H54 (cell line): Measurements from ENCODE around the gene PHYKPL.
"Not testable (repeated sequence)": the region's sequence is repeated elsewhere in the genome, so short reads cannot be mapped to it uniquely, and the experiment has no call there.

Experiments
- DNase-seq: peaks from one replicate; pipeline ENCODE4 v3.0.0; 2011; ENCODE audit warnings: low spot score, mixed read lengths; ENCODE audit not compliant: insufficient read length
- FAIRE-seq: peaks from 3 replicates; lab custom pipeline; 2011; peaks lifted over from hg19 to GRCh38; lab: Jason Lieb, UNC
- POLR2A ChIP-seq: IDR thresholded peaks from 2 replicates; pipeline ENCODE4 v1.6.1; 2011; ENCODE audit warnings: low read depth, mild to moderate bottlenecking, low read length

The PHYKPL gene

DNA sequence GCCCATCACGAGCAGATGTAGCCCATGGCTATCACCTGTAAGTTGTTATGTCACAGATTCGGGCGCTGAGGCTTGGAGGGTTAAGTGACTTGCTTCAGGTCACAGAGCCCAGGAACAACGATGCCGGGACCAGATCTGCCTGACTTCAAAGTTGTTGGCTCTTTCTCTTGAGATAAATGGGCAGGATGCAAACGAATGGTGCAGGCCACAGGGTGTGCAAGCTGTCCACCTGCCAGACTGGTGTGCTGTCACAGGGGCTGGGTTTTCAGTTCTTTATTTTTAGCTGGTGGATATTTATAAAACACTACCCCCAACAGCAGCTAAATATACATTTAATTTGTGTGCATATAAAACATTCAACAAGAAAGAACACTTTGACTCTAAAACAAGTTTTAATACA is 17.7 kb upstream of the PHYKPL start:
- FAIRE-seq (no peak), DNase-seq (no peak)
- TF ChIP-seq POLR2A: no peak

DNA sequence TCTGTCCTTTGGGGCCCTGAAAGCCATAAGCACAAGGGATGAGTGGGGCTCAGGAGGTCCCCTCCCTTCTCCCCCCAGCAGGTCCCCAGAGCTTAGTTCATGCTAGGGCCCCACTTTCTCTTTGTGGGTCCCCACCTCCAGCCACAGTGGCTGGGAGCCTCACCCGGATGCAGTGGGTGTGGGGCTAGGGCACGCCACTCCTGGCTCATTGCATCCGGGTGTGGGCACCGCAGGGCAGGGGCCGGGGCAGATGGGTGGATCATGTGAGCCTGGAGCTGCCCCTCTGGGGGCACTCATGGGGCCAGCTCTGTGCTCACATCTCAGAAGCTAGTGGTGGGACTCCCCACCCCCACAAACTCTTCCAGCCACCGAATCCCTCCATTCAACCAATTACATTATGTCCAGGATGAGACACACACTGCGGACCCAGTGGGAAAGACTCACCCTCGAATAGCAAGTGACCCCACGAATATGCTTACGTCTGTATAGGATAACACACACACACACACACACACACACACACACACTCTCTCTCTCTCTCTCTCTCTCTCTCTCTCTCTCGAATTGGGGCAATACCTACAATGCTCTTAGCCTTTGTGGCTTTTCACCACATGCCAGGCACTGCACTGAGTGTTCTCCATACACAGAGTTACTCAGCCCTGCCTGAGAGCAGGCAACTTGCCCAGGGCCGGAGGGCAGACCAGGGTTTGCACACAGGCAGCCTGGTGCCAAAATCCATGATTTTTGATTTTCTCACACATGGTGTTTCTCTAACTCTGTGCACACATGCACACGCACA is 16.8 kb upstream of the PHYKPL start:
- DNase-seq: peak; percentile 57
- no peak for FAIRE-seq
- no peak for TF ChIP-seq POLR2A

DNA sequence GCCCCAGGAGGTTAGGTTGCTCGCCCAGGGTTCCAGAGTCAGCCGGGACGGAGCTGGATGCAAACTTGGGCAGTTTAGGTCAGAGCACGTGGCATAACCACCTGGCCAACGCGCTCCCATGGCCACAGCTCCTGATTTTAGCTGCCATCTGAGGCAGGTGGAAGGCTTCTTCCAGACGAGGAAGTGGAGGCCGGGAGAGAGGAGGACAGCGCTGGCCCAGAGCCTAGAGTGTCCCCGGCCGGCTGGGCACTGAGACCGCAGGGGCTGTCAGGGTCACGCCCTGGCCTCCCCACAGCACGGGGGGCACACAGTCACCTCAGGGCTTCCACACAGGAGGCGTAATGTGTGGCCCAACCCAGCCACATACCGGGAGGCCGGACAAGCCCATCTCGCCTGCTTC is 16.1 kb upstream of the PHYKPL start:
- DNase-seq (no peak), FAIRE-seq (no peak)
- TF ChIP-seq POLR2A: no peak

DNA sequence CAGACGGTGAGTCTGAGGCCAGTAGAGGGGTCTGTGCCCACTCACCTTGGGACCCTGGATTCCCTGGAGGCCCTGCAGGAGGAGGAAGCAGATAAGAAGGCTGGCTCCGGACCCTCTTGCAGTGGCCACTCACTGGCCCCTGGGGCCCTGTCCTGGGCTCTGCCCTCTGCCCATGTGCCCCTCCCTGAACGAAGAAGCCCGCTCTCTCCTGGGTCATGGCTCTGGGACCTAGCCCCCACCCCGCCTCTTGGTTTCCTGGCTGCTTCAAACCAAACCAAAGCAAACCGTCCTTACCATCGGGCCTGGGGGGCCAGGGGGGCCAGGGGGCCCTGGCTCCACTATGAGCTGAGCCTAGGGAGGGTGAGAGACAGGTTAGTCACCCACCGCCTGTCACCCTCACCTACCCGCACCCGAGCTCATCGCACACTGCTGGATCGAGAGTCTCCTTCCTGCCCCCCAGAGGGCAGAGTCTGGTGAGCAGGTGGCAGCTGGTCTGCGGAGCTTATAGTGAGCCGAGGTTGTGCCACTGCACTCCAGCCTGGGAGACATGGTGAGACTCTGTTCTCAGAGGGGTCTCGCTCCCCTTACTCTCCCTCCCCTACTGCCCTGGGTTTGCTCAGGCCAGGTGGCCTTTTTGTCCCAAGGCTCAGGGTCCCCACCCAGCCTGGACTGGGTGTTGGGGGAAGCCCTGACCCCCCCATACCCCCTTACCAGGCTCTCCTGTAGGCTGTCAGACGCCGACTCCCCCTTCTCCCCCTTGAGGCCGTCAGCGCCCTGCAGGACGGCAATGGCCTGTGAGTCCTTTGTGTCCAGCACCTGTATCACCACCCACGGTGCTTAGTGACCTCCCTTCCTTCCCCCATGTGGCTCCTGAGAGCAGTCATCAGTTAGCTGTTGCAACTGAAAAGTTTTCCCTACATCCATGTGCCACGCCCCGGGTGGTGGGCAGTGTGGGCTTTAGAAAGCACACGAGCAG is 15.2 kb upstream of the PHYKPL start:
- FAIRE-seq (no peak), DNase-seq (no peak)
- TF ChIP-seq POLR2A: no peak

DNA sequence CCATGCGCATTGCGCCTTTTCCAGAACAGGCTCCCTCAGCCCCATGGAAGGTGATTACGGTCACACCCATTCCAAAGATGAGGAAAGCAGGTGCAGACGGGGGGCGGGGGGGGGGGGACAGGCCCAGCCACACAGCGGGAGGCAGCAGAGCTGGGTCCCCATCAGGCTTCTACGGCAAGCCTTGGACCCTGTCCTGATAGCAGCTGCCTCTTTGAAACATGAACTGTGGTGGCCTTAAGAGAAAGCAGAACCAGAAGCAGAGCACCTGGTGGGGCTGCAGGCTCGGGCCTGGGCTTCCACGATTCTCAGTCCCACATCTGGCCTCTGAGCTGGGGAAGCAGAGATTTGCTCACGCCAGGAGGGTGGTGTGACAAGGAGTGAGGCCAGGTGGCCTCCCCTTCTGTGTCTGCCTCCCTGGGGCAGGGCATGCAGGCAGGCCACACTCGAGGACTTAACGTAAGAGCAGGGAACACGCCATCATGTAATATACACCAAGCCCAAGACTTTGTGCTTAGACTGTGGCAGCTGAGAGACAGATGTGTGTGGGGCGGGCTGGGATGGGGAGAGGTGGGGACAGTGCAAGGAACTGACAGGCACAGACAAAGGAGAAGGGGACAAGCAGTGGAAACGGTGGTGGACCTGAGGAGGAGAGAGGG is 14.2 kb upstream of the PHYKPL start:
- no peak for DNase-seq
- TF ChIP-seq POLR2A: no peak
- no peak for FAIRE-seq

DNA sequence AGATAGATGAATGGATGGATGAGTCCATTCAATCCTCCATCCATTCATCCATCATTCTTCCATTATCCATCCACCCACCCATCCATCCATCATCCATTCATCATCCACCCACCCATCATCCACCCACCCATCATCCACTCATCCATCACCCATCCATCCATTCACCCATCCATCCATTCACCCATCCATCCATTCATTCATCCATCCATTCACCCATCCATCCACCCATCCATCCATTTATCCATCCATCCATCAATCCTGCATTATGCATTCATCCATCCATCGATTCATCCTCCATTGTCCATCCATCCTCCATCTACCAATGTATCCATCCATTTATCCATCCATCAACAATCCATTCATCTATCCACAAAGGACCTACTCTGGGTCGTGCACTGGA is 12.8 kb upstream of the PHYKPL start:
- FAIRE-seq: no peak
- DNase-seq: no peak
- no peak for TF ChIP-seq POLR2A

DNA sequence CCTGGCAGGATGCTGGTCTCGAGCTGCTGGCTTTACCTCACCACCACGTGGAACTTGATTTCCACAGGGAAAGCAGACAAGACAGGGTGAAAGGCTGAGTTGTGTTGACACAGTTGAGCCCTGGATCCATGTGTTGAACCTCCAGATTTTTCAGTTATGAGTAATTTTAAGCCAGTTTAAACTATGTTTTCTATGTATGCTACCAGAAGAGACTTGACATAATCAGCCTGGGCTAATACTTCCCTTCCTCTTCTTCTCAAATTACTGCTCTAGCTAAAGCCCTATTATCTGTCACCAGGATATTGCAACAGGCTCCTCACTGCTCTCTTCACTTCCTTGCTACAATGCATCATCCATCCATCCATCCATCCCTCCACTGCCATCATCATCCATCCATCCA is 12.0 kb upstream of the PHYKPL start:
- FAIRE-seq (no peak), DNase-seq (no peak)
- no peak for TF ChIP-seq POLR2A

DNA sequence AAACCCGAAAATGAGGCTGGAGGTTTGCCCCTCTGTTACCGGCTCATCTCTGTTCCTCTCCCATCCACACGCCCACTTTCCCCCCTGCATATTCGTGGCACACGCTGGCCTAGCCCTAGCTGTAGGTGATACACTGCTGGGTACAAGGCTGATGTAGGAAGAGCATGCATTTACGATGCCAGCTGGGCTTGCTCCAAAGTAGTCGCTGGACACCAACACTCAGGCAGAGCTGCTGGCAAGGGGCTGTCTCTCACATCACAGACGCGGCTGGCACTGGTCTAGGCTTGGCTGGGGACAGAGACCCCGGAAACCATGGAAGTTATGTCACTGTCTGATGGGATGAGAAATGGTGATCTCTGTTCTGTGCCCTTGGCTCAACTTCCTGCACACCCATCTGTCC is 9.8 kb upstream of the PHYKPL start:
- no peak for FAIRE-seq
- DNase-seq: no peak
- no peak for TF ChIP-seq POLR2A

DNA sequence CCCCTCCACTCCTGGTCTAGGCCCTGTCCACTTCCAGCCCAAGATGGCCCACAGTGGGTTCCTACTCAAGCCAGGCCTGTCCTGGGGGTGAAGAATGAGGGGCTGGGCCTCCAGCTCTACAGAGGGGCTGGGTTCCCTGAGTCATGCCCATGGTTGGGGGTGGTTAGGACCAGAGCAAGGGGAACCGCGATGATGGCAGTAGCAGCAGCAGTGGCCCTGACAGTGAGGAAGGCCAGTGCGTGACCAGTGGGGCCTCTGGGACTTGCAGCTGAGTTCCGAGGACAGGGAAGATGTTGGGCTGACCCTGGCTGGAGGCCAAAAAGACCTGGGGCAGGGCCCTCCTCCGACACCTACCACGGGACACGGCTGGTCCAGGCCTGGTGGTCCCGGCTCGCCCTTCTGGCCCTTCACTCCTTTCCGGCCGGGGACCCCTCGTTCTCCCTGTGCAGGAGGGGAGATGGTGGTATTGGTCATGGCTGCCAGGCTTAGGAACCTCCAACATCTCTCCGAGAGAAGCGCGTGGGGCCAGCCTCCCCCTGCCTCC is 9.2 kb upstream of the PHYKPL start:
- no peak for TF ChIP-seq POLR2A

DNA sequence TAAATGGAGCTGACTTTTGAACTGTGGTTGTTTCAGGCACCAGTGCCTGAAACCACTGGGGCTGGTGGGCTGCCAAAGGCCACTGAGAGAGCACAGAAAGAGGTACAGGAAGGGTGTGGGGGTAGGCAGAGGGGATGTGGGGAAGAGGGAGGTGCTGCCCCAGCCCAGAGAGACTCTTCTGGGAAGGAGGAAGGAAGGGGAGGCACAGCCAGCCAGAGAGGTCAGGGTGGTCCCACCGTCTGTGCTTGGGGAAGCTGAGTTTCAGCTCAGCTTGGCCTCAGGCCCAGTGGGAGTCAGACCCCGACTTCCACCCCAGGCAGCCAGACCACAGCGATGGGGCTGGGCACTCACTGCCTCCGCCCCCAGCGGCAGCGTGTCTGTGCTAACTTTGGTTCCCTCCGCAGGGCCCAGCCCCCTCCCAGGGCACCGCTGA is 8.6 kb upstream of the PHYKPL start:
- FAIRE-seq (no peak), DNase-seq (no peak)
- no peak for TF ChIP-seq POLR2A

More for the DNA sequence above, 9.2 kb upstream of the PHYKPL start:
- DNase-seq (no peak), FAIRE-seq (no peak)

DNA sequence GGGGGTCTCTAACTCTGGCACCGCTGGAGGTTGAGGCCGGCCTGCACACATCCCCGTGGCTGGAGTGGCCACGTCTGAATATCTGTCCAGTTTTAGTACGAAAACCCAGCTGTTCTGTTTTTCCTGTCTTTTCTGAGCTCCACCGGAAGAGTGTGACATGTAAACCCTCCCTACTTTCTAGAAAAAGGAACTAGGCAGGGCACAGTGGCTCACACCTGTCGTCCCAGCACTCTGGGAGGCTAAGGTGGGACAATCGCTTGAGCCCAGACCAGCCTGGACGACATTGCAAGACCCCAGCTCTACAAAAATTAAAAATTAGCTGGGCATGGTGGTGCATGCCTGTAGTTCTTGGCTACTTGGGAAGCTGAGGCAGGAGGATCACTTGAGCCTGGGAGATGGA is 8.2 kb upstream of the PHYKPL start:
- FAIRE-seq: no peak
- no peak for TF ChIP-seq POLR2A
- no peak for DNase-seq

DNA sequence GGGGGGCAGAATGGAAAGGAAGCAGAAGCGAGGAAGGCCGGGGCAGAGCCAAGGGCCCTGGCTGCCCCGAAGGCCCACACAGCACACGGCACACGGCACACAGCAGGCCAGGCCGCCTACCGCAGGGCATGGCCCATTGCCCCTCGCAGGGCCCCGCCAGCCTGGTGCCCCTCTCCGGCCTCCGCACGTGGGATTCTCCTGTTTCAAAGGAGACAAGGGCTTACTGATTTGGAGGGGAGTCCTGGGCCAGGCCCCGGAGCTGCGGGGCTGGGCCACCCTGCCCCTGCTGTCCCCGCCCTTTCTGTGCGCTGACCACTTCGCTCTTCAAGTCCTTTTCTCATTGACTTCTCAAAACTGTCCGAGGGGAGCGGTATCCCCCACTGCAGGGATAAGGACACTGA is 7.7 kb upstream of the PHYKPL start:
- DNase-seq (no peak), FAIRE-seq (no peak)
- no peak for TF ChIP-seq POLR2A

DNA sequence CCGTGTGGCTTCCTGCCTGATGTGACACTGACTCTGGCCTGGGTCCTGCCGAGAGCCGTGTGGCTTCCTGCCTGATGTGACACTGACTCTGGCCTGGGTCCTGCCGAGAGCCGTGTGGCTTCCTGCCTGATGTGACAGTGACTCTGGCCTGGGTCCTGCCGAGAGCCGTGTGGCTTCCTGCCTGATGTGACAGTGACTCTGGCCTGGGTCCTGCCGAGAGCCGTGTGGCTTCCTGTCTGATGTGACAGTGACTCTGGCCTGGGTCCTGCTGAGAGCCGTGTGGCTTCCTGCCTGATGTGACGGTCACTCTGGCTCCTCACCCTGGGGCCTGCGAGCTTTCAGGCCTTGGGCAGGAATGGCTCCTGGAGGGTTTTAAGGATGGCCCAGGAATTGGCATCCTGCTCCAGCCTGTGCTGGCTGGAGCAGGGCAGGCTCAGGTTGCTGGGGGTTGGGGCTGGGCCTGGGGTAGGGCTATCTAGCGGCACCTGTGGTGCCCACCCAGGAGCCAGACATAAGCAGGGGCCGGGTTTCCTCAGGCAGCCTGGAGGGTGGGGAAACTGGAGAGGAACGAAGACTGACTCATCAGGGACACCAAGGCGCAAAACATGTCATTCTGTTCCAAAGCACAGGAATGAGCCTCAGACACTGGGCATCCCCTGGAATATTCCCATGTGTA is 7.2 kb upstream of the PHYKPL start:
- not testable (repeated sequence) for DNase-seq, FAIRE-seq
